Measurements from ENCODE around the gene CAPS. TPM values are rescaled to one million over a fixed set of nuclear protein-coding genes. Genes with fewer than 3 reads are reported as not detected.

Gene CAPS
- total RNA-seq, 1 donor from 2014 or later, result 13.9 TPM

GRCh38 chr19:5894704-5895349 is 19.2 kb upstream of the CAPS start:
- DNase-seq (ENCODE audit: extremely low spot score, unreplicated experiment), result no peak
- TF ChIP-seq CTCF (conservative IDR thresholded peaks at IDR 0.05), result no peak
- Mint-ChIP-seq H3K9me3 (no peaks in the 10 kb centered on the region), H3K4me3 (no peak overlapping the region), H3K4me1 (ENCODE audit: unreplicated experiment) (no peaks in the 10 kb centered on the region), H3K27ac (no peak overlapping the region), H3K27me3 (no peaks in the 10 kb centered on the region), H3K36me3 (peaks cover 3% of the 10 kb centered on the region)

GRCh38 chr19:5895409-5895808 is 18.6 kb upstream of the CAPS start:
- H3K4me3 Mint-ChIP-seq, result no peak overlapping the region

GRCh38 chr19:5895890-5896289 is 18.2 kb upstream of the CAPS start:
- no peaks in the 10 kb centered on the region for H3K27me3 Mint-ChIP-seq
- H3K27ac Mint-ChIP-seq, result no peak overlapping the region

More at GRCh38 chr19:5895409-5895808, 18.6 kb upstream of the CAPS start:
- Mint-ChIP-seq H3K27ac (no peak overlapping the region), H3K36me3 (peaks cover 6% of the 10 kb centered on the region), H3K4me1 (ENCODE audit: unreplicated experiment) (no peaks in the 10 kb centered on the region), H3K27me3 (no peaks in the 10 kb centered on the region), H3K9me3 (no peaks in the 10 kb centered on the region)
- no peak for DNase-seq (ENCODE audit: extremely low spot score, unreplicated experiment)
- TF ChIP-seq CTCF (conservative IDR thresholded peaks at IDR 0.05), result no peak

GRCh38 chr19:5896365-5897076 is 17.5 kb upstream of the CAPS start:
- no peak overlapping the region for H3K4me3 Mint-ChIP-seq
- no peak for TF ChIP-seq CTCF (conservative IDR thresholded peaks at IDR 0.05)
- no peaks in the 10 kb centered on the region for H3K27me3 Mint-ChIP-seq
- H3K36me3 Mint-ChIP-seq, result peaks cover 10% of the 10 kb centered on the region
- H3K4me1 Mint-ChIP-seq (ENCODE audit: unreplicated experiment), result peaks cover 5% of the 10 kb centered on the region
- no peak overlapping the region for H3K27ac Mint-ChIP-seq
- DNase-seq (ENCODE audit: extremely low spot score, unreplicated experiment), result no peak
- no peaks in the 10 kb centered on the region for H3K9me3 Mint-ChIP-seq

More at GRCh38 chr19:5895890-5896289, 18.2 kb upstream of the CAPS start:
- Mint-ChIP-seq H3K9me3 (no peaks in the 10 kb centered on the region), H3K4me1 (ENCODE audit: unreplicated experiment) (peaks cover under 1% of the 10 kb centered on the region), H3K36me3 (peaks cover 6% of the 10 kb centered on the region), H3K4me3 (no peak overlapping the region)
- no peak for TF ChIP-seq CTCF (conservative IDR thresholded peaks at IDR 0.05)
- no peak for DNase-seq (ENCODE audit: extremely low spot score, unreplicated experiment)

- DNase-seq (ENCODE audit: extremely low spot score, unreplicated experiment), result no peak
- TF ChIP-seq CTCF (conservative IDR thresholded peaks at IDR 0.05), result no peak
- H3K36me3 Mint-ChIP-seq, result peaks cover 10% of the 10 kb centered on the region
- H3K4me3 Mint-ChIP-seq, result no peak overlapping the region
- H3K27ac Mint-ChIP-seq, result no peak overlapping the region
- no peaks in the 10 kb centered on the region for H3K27me3 Mint-ChIP-seq
- H3K4me1 Mint-ChIP-seq (ENCODE audit: unreplicated experiment), result peaks cover 5% of the 10 kb centered on the region
- no peaks in the 10 kb centered on the region for H3K9me3 Mint-ChIP-seq
Observed at GRCh38 chr19:5897189-5897969, 16.7 kb upstream of the CAPS start.

Measured in type B pancreatic cell (in vitro differentiated cells).